ENCODE measurements around the gene C11orf24.

- TF ChIP-seq EZH2 (IDR thresholded peaks at IDR 0.05; ENCODE audit: borderline replicate concordance, insufficient read depth, low read depth, low read length, poor library complexity, severe bottlenecking): no peak
- TF ChIP-seq, protein P1, sequence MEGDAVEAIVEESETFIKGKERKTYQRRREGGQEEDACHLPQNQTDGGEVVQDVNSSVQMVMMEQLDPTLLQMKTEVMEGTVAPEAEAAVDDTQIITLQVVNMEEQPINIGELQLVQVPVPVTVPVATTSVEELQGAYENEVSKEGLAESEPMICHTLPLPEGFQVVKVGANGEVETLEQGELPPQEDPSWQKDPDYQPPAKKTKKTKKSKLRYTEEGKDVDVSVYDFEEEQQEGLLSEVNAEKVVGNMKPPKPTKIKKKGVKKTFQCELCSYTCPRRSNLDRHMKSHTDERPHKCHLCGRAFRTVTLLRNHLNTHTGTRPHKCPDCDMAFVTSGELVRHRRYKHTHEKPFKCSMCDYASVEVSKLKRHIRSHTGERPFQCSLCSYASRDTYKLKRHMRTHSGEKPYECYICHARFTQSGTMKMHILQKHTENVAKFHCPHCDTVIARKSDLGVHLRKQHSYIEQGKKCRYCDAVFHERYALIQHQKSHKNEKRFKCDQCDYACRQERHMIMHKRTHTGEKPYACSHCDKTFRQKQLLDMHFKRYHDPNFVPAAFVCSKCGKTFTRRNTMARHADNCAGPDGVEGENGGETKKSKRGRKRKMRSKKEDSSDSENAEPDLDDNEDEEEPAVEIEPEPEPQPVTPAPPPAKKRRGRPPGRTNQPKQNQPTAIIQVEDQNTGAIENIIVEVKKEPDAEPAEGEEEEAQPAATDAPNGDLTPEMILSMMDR (IDR thresholded peaks at IDR 0.05): no peak
Measured at GRCh38 chr11:68216171-68216938, 55.4 kb downstream of the C11orf24 start.
